Sciatic nerve (tissue), 2 donors: Measurements from ENCODE around the gene ZFP69. TPM values are rescaled to one million over a fixed set of nuclear protein-coding genes. Genes with fewer than 3 reads are reported as not detected.
A peak's percentile ranks its signal among the peaks of the same experiment; 100 is the strongest.

Experiments
- ATAC-seq: fragments of 200-7000 bp; cut with Tn5 transposase; one replicate; pipeline ENCODE4 v1.9.1; 2020; ENCODE audit warnings: mild to moderate bottlenecking, moderate library complexity
- DNase-seq: peaks from one replicate; pipeline ENCODE4 v3.0.0-alpha.2; 2020; ENCODE audit warnings: low spot score
- intact Hi-C: fragments of 100-400 bp; cut with DNase I; formaldehyde crosslinking; loops from one replicate; pipeline ENCODE4 v1.14.2; 2022
- total RNA-seq: library from RNA; stranded (reverse); fragmentation: NEBNext Ultra II Directional; extraction: Animal tissue kit (Norgen Biotek cat#: 25700); gene quantifications from one replicate; pipeline ENCODE4 v1.2.1, GENCODE V29; 2021
- donor health status: DM: no; HTN: no; CAD: no.
- donor health status: DM: no; HTN: no; CAD: no.

ZFP69 gene
- total RNA-seq = 5.1 TPM

GRCh38 chr1:40476924-40477677, at the start of gene ZFP69:
Gene ZFP69, plus strand, starts transcription at chr1:40477290. Its CDS starts 2,072 bp downstream, at chr1:40479362.
- intact Hi-C loops = no loop called here
- ATAC-seq = peak; percentile 94
- DNase-seq = peak; percentile 80

GRCh38 chr1:40431385-40431784, 45.7 kb upstream of the ZFP69 start:
- no peak for DNase-seq
- intact Hi-C loops = no loop called here
- no peak for ATAC-seq

- intact Hi-C loops = no loop called here
- ATAC-seq (no peak), DNase-seq (no peak)
These were observed 44.3 kb upstream of the ZFP69 start for GRCh38 chr1:40432644-40433390.

- DNase-seq (no peak), ATAC-seq (no peak)
- intact Hi-C loops = no loop called here
These were observed 41.6 kb upstream of the ZFP69 start for GRCh38 chr1:40435471-40435870.

- intact Hi-C loops = no loop called here
- no peak for ATAC-seq
- DNase-seq = no peak
These were observed 41.2 kb upstream of the ZFP69 start for GRCh38 chr1:40435876-40436275.

- ATAC-seq = no peak
- intact Hi-C loops = no loop called here
- no peak for DNase-seq
These were observed 38.6 kb upstream of the ZFP69 start for GRCh38 chr1:40438391-40439015.

GRCh38 chr1:40439247-40439646, 37.8 kb upstream of the ZFP69 start:
- no peak for ATAC-seq
- intact Hi-C loops = no loop called here
- DNase-seq = no peak

- DNase-seq = peak; percentile 93
- intact Hi-C loops = no loop called here
- ATAC-seq = peak; percentile 99
These were observed 27.2 kb upstream of the ZFP69 start, which contains the start of gene ZFP69B for GRCh38 chr1:40449684-40450494. Gene ZFP69B, plus strand, starts transcription at chr1:40450476. Its CDS starts 486 bp downstream, at chr1:40450962.

GRCh38 chr1:40450495-40451237, 26.4 kb upstream of the ZFP69 start:
- ATAC-seq (peak; percentile 27), DNase-seq (no peak)
- intact Hi-C loops = no loop called here

- ATAC-seq = no peak
- no peak for DNase-seq
- intact Hi-C loops = no loop called here
These were observed 25.9 kb upstream of the ZFP69 start for GRCh38 chr1:40451238-40451585.

- intact Hi-C loops = no loop called here
- DNase-seq = no peak
- no peak for ATAC-seq
These were observed 22.2 kb upstream of the ZFP69 start for GRCh38 chr1:40454873-40455272.

GRCh38 chr1:40462956-40463590, 14.0 kb upstream of the ZFP69 start:
- intact Hi-C loops = no loop called here
- DNase-seq (no peak), ATAC-seq (no peak)

- intact Hi-C loops = no loop called here
- DNase-seq (no peak), ATAC-seq (no peak)
These were observed 7.8 kb upstream of the ZFP69 start for GRCh38 chr1:40469327-40469726.

GRCh38 chr1:40475268-40475667, 1.8 kb upstream of the ZFP69 start:
- no peak for ATAC-seq
- DNase-seq = no peak
- intact Hi-C loops = no loop called here

- intact Hi-C loops = no loop called here
- ATAC-seq = peak; percentile 60
- no peak for DNase-seq
These were observed 576 bp downstream of the ZFP69 start for GRCh38 chr1:40477678-40478053.

GRCh38 chr1:40478276-40478675, 1.2 kb downstream of the ZFP69 start:
- intact Hi-C loops = no loop called here
- ATAC-seq (no peak), DNase-seq (no peak)

GRCh38 chr1:40479156-40479555, 2.1 kb downstream of the ZFP69 start:
- no peak for ATAC-seq
- intact Hi-C loops = no loop called here
- no peak for DNase-seq

GRCh38 chr1:40495315-40495903, 18.3 kb downstream of the ZFP69 start:
- no peak for ATAC-seq
- intact Hi-C loops = no loop called here
- no peak for DNase-seq
